Neural crest cell (in vitro differentiated cells): ENCODE measurements around the gene IMPACT. TPM values are rescaled to one million over a fixed set of nuclear protein-coding genes. Genes with fewer than 3 reads are reported as not detected.

Experiments used
- DNase-seq: peaks from one replicate; pipeline ENCODE4 v3.0.0; 2021; ENCODE audit warnings: low read depth, mixed read lengths, low spot score
- H3K27ac Mint-ChIP-seq: one replicate; pipeline ENCODE4 v1.8.0; 2021; ENCODE audit warnings: mild to moderate bottlenecking, mixed read lengths; ENCODE audit not compliant: unreplicated experiment
- H3K27me3 Mint-ChIP-seq: 2 replicates; pipeline ENCODE4 v1.8.0; 2021; ENCODE audit warnings: low read depth, mild to moderate bottlenecking, mixed read lengths
- H3K36me3 Mint-ChIP-seq: 2 replicates; pipeline ENCODE4 v1.8.0; 2021; ENCODE audit warnings: low read depth, mild to moderate bottlenecking, mixed read lengths
- H3K4me1 Mint-ChIP-seq: 2 replicates; pipeline ENCODE4 v1.8.0; 2021; ENCODE audit warnings: mixed read lengths
- H3K4me3 Mint-ChIP-seq: one replicate; pipeline ENCODE4 v1.8.0; 2021; ENCODE audit warnings: mild to moderate bottlenecking, mixed read lengths
- H3K9me3 Mint-ChIP-seq: 2 replicates; pipeline ENCODE4 v1.8.0; 2021; ENCODE audit warnings: mixed read lengths
- CTCF ChIP-seq: fragments of 200-600 bp; sonication (generic); conservative IDR thresholded peaks from 2 replicates; pipeline ENCODE4 v1.5.0; 2021; ENCODE audit warnings: antibody characterized with exemption, mild to moderate bottlenecking
- total RNA-seq: library from RNA; stranded (reverse); gene quantifications from 2 replicates; pipeline ENCODE4 v1.2.1, GENCODE V29; 2021

Gene IMPACT
- total RNA-seq, 1 donor from 2014 or later, result 32.7 TPM

GRCh38 chr18:24474406-24474805 lies 47.9 kb downstream of the IMPACT start:
- no peaks in the 10 kb centered on the region for H3K9me3 Mint-ChIP-seq
- H3K36me3 Mint-ChIP-seq, result no peaks in the 10 kb centered on the region
- no peaks in the 10 kb centered on the region for H3K27me3 Mint-ChIP-seq

GRCh38 chr18:24475926-24476589 lies 49.6 kb downstream of the IMPACT start:
- no peak for TF ChIP-seq CTCF
- peaks cover 2% of the 10 kb centered on the region for H3K9me3 Mint-ChIP-seq
- no peak for DNase-seq
- H3K27ac Mint-ChIP-seq, result no peak overlapping the region
- no peak overlapping the region for H3K4me3 Mint-ChIP-seq
- H3K36me3 Mint-ChIP-seq, result no peaks in the 10 kb centered on the region
- H3K4me1 Mint-ChIP-seq, result no peaks in the 10 kb centered on the region
- H3K27me3 Mint-ChIP-seq, result no peaks in the 10 kb centered on the region

More at GRCh38 chr18:24474406-24474805, 47.9 kb downstream of the IMPACT start:
- no peak for DNase-seq
- no peak for TF ChIP-seq CTCF
- no peak overlapping the region for H3K27ac Mint-ChIP-seq
- H3K4me1 Mint-ChIP-seq, result no peaks in the 10 kb centered on the region
- H3K4me3 Mint-ChIP-seq, result no peak overlapping the region

GRCh38 chr18:24479371-24479770 lies 52.9 kb downstream of the IMPACT start:
- no peak for DNase-seq
- H3K4me1 Mint-ChIP-seq, result no peaks in the 10 kb centered on the region
- peaks cover 2% of the 10 kb centered on the region for H3K9me3 Mint-ChIP-seq
- no peaks in the 10 kb centered on the region for H3K36me3 Mint-ChIP-seq
- H3K27ac Mint-ChIP-seq, result no peak overlapping the region
- no peak for TF ChIP-seq CTCF
- H3K27me3 Mint-ChIP-seq, result no peaks in the 10 kb centered on the region
- H3K4me3 Mint-ChIP-seq, result no peak overlapping the region

GRCh38 chr18:24482821-24483220 lies 56.4 kb downstream of the IMPACT start:
- Mint-ChIP-seq H3K27me3 (no peaks in the 10 kb centered on the region), H3K36me3 (no peaks in the 10 kb centered on the region), H3K9me3 (peaks cover 2% of the 10 kb centered on the region), H3K4me3 (no peak overlapping the region), H3K4me1 (peaks cover 2% of the 10 kb centered on the region), H3K27ac (no peak overlapping the region)
- DNase-seq, result no peak
- no peak for TF ChIP-seq CTCF

- Mint-ChIP-seq H3K9me3 (no peaks in the 10 kb centered on the region), H3K4me3 (no peak overlapping the region), H3K36me3 (no peaks in the 10 kb centered on the region), H3K27ac (no peak overlapping the region), H3K4me1 (peaks cover 8% of the 10 kb centered on the region), H3K27me3 (no peaks in the 10 kb centered on the region)
- DNase-seq, result no peak
- TF ChIP-seq CTCF, result no peak
Measured at GRCh38 chr18:24485681-24486080, 59.2 kb downstream of the IMPACT start.
